SK-N-SH treated with all-trans-retinoic acid at 6 μM for 48 hours (cell line): ENCODE results near the gene UPP2.

ENCODE experiments used
- ATAC-seq: fragments of 200-7000 bp; cut with Tn5 transposase; 3 replicates; pipeline ENCODE4 v1.9.1; 2020; ENCODE audit warnings: mild to moderate bottlenecking, moderate library complexity
- ARNTL ChIP-seq: fragments of 450-650 bp; formaldehyde crosslinking; IDR thresholded peaks from 2 replicates; pipeline ENCODE4 v1.5.0; 2020; ENCODE audit warnings: low read depth, mild to moderate bottlenecking, moderate library complexity, borderline replicate concordance
- BACH2 ChIP-seq: fragments of 250-450 bp; sonication (Bioruptor Pico); IDR thresholded peaks from 2 replicates; pipeline ENCODE4 v1.9.0; 2021; ENCODE audit warnings: mild to moderate bottlenecking, borderline replicate concordance
- CSDC2 ChIP-seq: fragments of 250-450 bp; sonication (Bioruptor Pico); IDR thresholded peaks from 2 replicates; pipeline ENCODE4 v1.5.0; 2020; ENCODE audit warnings: mild to moderate bottlenecking, moderate library complexity
- CSRNP3 ChIP-seq: fragments of 250-450 bp; sonication (Bioruptor Pico); IDR thresholded peaks from 2 replicates; pipeline ENCODE4 v1.5.1; 2021; ENCODE audit warnings: mild to moderate bottlenecking, moderate library complexity
- ESRRG ChIP-seq: fragments of 250-450 bp; sonication (Bioruptor Pico); IDR thresholded peaks from 2 replicates; pipeline ENCODE4 v1.6.1; 2021; ENCODE audit warnings: mild to moderate bottlenecking
- GLIS3 ChIP-seq: fragments of 250-450 bp; sonication (Bioruptor Pico); IDR thresholded peaks from 2 replicates; pipeline ENCODE4 v1.5.0; 2020; ENCODE audit warnings: mild to moderate bottlenecking, moderate library complexity
- ISL1 ChIP-seq: fragments of 250-450 bp; sonication (Bioruptor Pico); IDR thresholded peaks from 2 replicates; pipeline ENCODE4 v2.1.2; 2022; ENCODE audit warnings: mild to moderate bottlenecking, moderate library complexity
- OSR1 ChIP-seq: fragments of 250-450 bp; sonication (Bioruptor Pico); IDR thresholded peaks from 2 replicates; pipeline ENCODE4 v1.8.0; 2022; ENCODE audit warnings: moderate library complexity, mild to moderate bottlenecking, inconsistent platforms
- POU6F1 ChIP-seq: fragments of 250-450 bp; sonication (Bioruptor Pico); IDR thresholded peaks from 2 replicates; pipeline ENCODE4 v1.8.0; 2021; ENCODE audit warnings: low read depth, mild to moderate bottlenecking, moderate library complexity, borderline replicate concordance
- PPARA ChIP-seq: fragments of 250-450 bp; sonication (Bioruptor Pico); IDR thresholded peaks from 2 replicates; pipeline ENCODE4 v1.5.0; 2020; ENCODE audit warnings: mild to moderate bottlenecking, borderline replicate concordance
- RARB ChIP-seq: fragments of 250-450 bp; sonication (Bioruptor Pico); IDR thresholded peaks from 2 replicates; pipeline ENCODE4 v1.8.0; 2021; ENCODE audit warnings: mild to moderate bottlenecking, moderate library complexity
- SNAI2 ChIP-seq: fragments of 250-450 bp; sonication (Bioruptor Pico); IDR thresholded peaks from 2 replicates; pipeline ENCODE4 v1.5.0; 2020; ENCODE audit warnings: mild to moderate bottlenecking, moderate library complexity
- TCF4 ChIP-seq: fragments of 250-450 bp; sonication (Bioruptor Pico); IDR thresholded peaks from 2 replicates; pipeline ENCODE4 v1.8.0; 2021; ENCODE audit warnings: mild to moderate bottlenecking, moderate library complexity, borderline replicate concordance
- TSHZ2 ChIP-seq: fragments of 250-450 bp; sonication (Bioruptor Pico); IDR thresholded peaks from 2 replicates; pipeline ENCODE4 v1.5.0; 2020; ENCODE audit warnings: mild to moderate bottlenecking, moderate library complexity
- ZFP3 ChIP-seq: fragments of 250-450 bp; sonication (Bioruptor Pico); IDR thresholded peaks from 2 replicates; pipeline ENCODE4 v1.5.0; 2020; ENCODE audit warnings: mild to moderate bottlenecking, moderate library complexity
- ZNF70 ChIP-seq: fragments of 450-650 bp; formaldehyde crosslinking; IDR thresholded peaks from 2 replicates; pipeline ENCODE4 v1.5.0; 2020; ENCODE audit warnings: mild to moderate bottlenecking, moderate library complexity
- ZNF8 ChIP-seq: fragments of 450-650 bp; formaldehyde crosslinking; IDR thresholded peaks from 2 replicates; pipeline ENCODE4 v1.5.0; 2020; ENCODE audit warnings: mild to moderate bottlenecking, moderate library complexity

Gene UPP2

GRCh38 chr2:158128168-158128973 is 26.7 kb downstream of the UPP2 start:
- ATAC-seq = no peak
- TF ChIP-seq ZFP3 (CRISPR knock-in tag) (no peak), POU6F1 (no peak), ZNF8 (CRISPR knock-in tag) (no peak), ZNF70 (no peak), OSR1 (no peak), ISL1 (no peak), PPARA (CRISPR knock-in tag) (no peak)

GRCh38 chr2:158129037-158129436 is 27.4 kb downstream of the UPP2 start:
- ATAC-seq = no peak
- no peak for TF ChIP-seq ARNTL (CRISPR knock-in tag)
- no peak for TF ChIP-seq TSHZ2
- TF ChIP-seq SNAI2 = no peak

- TF ChIP-seq POU6F1 = no peak
- no peak for TF ChIP-seq BACH2 (CRISPR knock-in tag)
- no peak for TF ChIP-seq RARB (CRISPR knock-in tag)
- TF ChIP-seq CSRNP3 (CRISPR knock-in tag) = no peak
- TF ChIP-seq ISL1 = no peak
- no peak for ATAC-seq
Observed at GRCh38 chr2:158130832-158131473, 29.3 kb downstream of the UPP2 start.

GRCh38 chr2:158131483-158131912 is 29.8 kb downstream of the UPP2 start:
- TF ChIP-seq TCF4 (CRISPR knock-in tag) (no peak), OSR1 (no peak), RARB (CRISPR knock-in tag) (no peak), CSDC2 (CRISPR knock-in tag) (no peak)
- ATAC-seq = no peak

- no peak for ATAC-seq
- TF ChIP-seq TCF4 (CRISPR knock-in tag) (no peak), ESRRG (no peak), SNAI2 (no peak), BACH2 (CRISPR knock-in tag) (no peak), ZNF70 (no peak), GLIS3 (CRISPR knock-in tag) (no peak), RARB (CRISPR knock-in tag) (no peak), PPARA (CRISPR knock-in tag) (no peak)
Observed at GRCh38 chr2:158131919-158132566, 30.4 kb downstream of the UPP2 start.
